Ascending aorta (tissue), 2 donors: ENCODE data around the gene STARD9. TPM values are rescaled to one million over a fixed set of nuclear protein-coding genes. Genes with fewer than 3 reads are reported as not detected.
A peak's percentile ranks its signal among the peaks of the same experiment; 100 is the strongest.

ENCODE experiments used
- DNase-seq, 2 donors: peaks; one replicate each; pipeline ENCODE4 v3.0.0-alpha.2; 2019; ENCODE audit warnings: low spot score in 2 of 2
- H3K27ac ChIP-seq, 2 donors: fragments of 200-600 bp; sonication (generic); one replicate each; pipeline ENCODE4 v1.5.1; 2016 to 2017; ENCODE audit warnings: mild to moderate bottlenecking in 1 of 2
- H3K27me3 ChIP-seq: fragments of 200-600 bp; sonication (generic); one replicate; pipeline ENCODE4 v1.5.1; 2017
- H3K36me3 ChIP-seq, 2 donors: fragments of 200-600 bp; sonication (generic); one replicate each; pipeline ENCODE4 v1.5.1; 2016
- H3K4me1 ChIP-seq, 2 donors: fragments of 200-600 bp; sonication (generic); one replicate each; pipeline ENCODE4 v1.5.1; 2016 to 2017; ENCODE audit warnings: mild to moderate bottlenecking in 1 of 2
- H3K4me3 ChIP-seq, 2 donors: fragments of 200-600 bp; sonication (generic); one replicate each; pipeline ENCODE4 v1.5.1; 2016 to 2017; ENCODE audit warnings: mild to moderate bottlenecking in 1 of 2
- H3K9me3 ChIP-seq, 2 donors: fragments of 200-600 bp; sonication (generic); one replicate each; pipeline ENCODE4 v1.5.1; 2016
- CTCF ChIP-seq, 3 experiments: fragments of 200-600 bp in 2 of 3; fragments of 450-650 bp in 1 of 3; sonication (generic) in 2 of 3; IDR thresholded peaks; one replicate each; pipeline ENCODE4 v1.5.1; 2016 to 2019; ENCODE audit warnings: antibody characterized with exemption in 3 of 3, mild to moderate bottlenecking in 1 of 3, moderate library complexity in 1 of 3
- intact Hi-C: fragments of 100-400 bp; cut with DNase I; formaldehyde crosslinking; loops from one replicate; pipeline ENCODE4 v1.15.1; 2023
- total RNA-seq: library from RNA; depleted of rRNA; stranded (reverse); fragments of >200 nt; gene quantifications from one replicate; pipeline ENCODE4 v1.1.0, GENCODE V29; 2016

Gene STARD9
- total RNA-seq, 1 donor from 2014 or later, result 62.7 TPM

GRCh38 chr15:42692997-42693396 is 117.6 kb downstream of the STARD9 start:
- Histone ChIP-seq H3K36me3 (peaks cover 37 to 92% of the 10 kb centered on the region in 2 donors), H3K4me3 (no peak overlapping the region), H3K27ac (no peak overlapping the region), H3K27me3 (no peaks in the 10 kb centered on the region), H3K9me3 (no peaks in the 10 kb centered on the region), H3K4me1 (peaks cover 0 to 2% of the 10 kb centered on the region in 2 donors)
- intact Hi-C loops, result no loop called here
- TF ChIP-seq CTCF (IDR thresholded peaks at IDR 0.05), result no peak
- no peak for DNase-seq

- H3K36me3 ChIP-seq, result peaks cover 33 to 88% of the 10 kb centered on the region in 2 donors
- no peaks in the 10 kb centered on the region for H3K9me3 ChIP-seq
- no peak overlapping the region for H3K4me3 ChIP-seq
- intact Hi-C loops, result no loop called here
- no peak for TF ChIP-seq CTCF (IDR thresholded peaks at IDR 0.05)
- H3K27ac ChIP-seq, result no peak overlapping the region
- no peaks in the 10 kb centered on the region for H3K27me3 ChIP-seq
- no peak for DNase-seq
- H3K4me1 ChIP-seq, result peaks cover 0 to 2% of the 10 kb centered on the region in 2 donors
Observed at GRCh38 chr15:42693496-42693895, 118.1 kb downstream of the STARD9 start.

- Histone ChIP-seq H3K9me3 (no peaks in the 10 kb centered on the region), H3K27ac (no peak overlapping the region), H3K4me1 (peaks cover 0 to 2% of the 10 kb centered on the region in 2 donors), H3K36me3 (peaks cover 29 to 83% of the 10 kb centered on the region in 2 donors), H3K27me3 (no peaks in the 10 kb centered on the region), H3K4me3 (no peak overlapping the region)
- DNase-seq, result no peak
- TF ChIP-seq CTCF (IDR thresholded peaks at IDR 0.05), result no peak
- intact Hi-C loops, result no loop called here
Observed at GRCh38 chr15:42693942-42694341, 118.5 kb downstream of the STARD9 start.

GRCh38 chr15:42694398-42694797 is 119.0 kb downstream of the STARD9 start:
- Histone ChIP-seq H3K27me3 (no peaks in the 10 kb centered on the region), H3K4me3 (no peak overlapping the region), H3K4me1 (peaks cover 0 to 2% of the 10 kb centered on the region in 2 donors), H3K36me3 (peaks cover 24 to 79% of the 10 kb centered on the region in 2 donors), H3K27ac (no peak overlapping the region), H3K9me3 (no peaks in the 10 kb centered on the region)
- intact Hi-C loops, result no loop called here
- no peak for DNase-seq
- no peak for TF ChIP-seq CTCF (IDR thresholded peaks at IDR 0.05)

GRCh38 chr15:42695527-42696071 is 120.2 kb downstream of the STARD9 start:
- Histone ChIP-seq H3K27me3 (no peaks in the 10 kb centered on the region), H3K4me1 (peaks cover 0 to 2% of the 10 kb centered on the region in 2 donors), H3K9me3 (no peaks in the 10 kb centered on the region), H3K27ac (peak overlapping the region; percentile 30 to 45), H3K36me3 (peaks cover 19 to 75% of the 10 kb centered on the region in 2 donors), H3K4me3 (no peak overlapping the region)
- no peak for TF ChIP-seq CTCF (IDR thresholded peaks at IDR 0.05)
- no peak for DNase-seq
- intact Hi-C loops, result no loop called here

GRCh38 chr15:42696626-42697025 is 121.2 kb downstream of the STARD9 start:
- no peaks in the 10 kb centered on the region for H3K9me3 ChIP-seq
- no peaks in the 10 kb centered on the region for H3K27me3 ChIP-seq
- no peak overlapping the region for H3K4me3 ChIP-seq
- no peak for TF ChIP-seq CTCF (IDR thresholded peaks at IDR 0.05)
- peak overlapping the region in 1 of 2 donors; percentile 2 for H3K27ac ChIP-seq
- intact Hi-C loops, result no loop called here
- peaks cover 17 to 73% of the 10 kb centered on the region in 2 donors for H3K36me3 ChIP-seq
- H3K4me1 ChIP-seq, result peaks cover 0 to 2% of the 10 kb centered on the region in 2 donors
- no peak for DNase-seq
